Measurements from ENCODE around the gene USP35. TPM values are rescaled to one million over a fixed set of nuclear protein-coding genes. Genes with fewer than 3 reads are reported as not detected.

USP35 gene
- total and polyA plus RNA-seq, 12 donors: 13.6 to 75.9 (median 32.1) TPM

- Histone ChIP-seq H3K4me3 (no peak overlapping the region), H3K36me3 (replicated peaks in 1 of 2) (no peaks in the 10 kb centered on the region), H3K27ac (no peak overlapping the region), H3K9me3 (replicated peaks in 1 of 3) (no peaks in the 10 kb centered on the region), H3K4me1 (replicated peaks in 1 of 2) (peaks cover 11 to 25% of the 10 kb centered on the region in 2 donors), H3K27me3 (no peaks in the 10 kb centered on the region)
- TF ChIP-seq POLR2A (IDR thresholded peaks at IDR 0.05) (no peak), CTCF (IDR thresholded peaks at IDR 0.05) (no peak)
- 77 to 89% (median 85%) methylated on average over 2 of the region's 2 CpGs for WGBS, 4 donors
- intact Hi-C loops (cut with DNase I): no loop called here
- DNase-seq: no peak
Measured at GRCh38 chr11:78181185-78181584, 7.5 kb upstream of the USP35 start.

- Histone ChIP-seq H3K27ac (peak overlapping the region; percentile 87 to 97 (median 91)), H3K4me1 (replicated peaks in 1 of 2) (peaks cover 36 to 63% of the 10 kb centered on the region in 2 donors), H3K9me3 (replicated peaks in 1 of 3) (no peaks in the 10 kb centered on the region), H3K4me3 (peak overlapping the region; percentile 73 to 97 (median 90)), H3K36me3 (replicated peaks in 1 of 2) (no peaks in the 10 kb centered on the region), H3K27me3 (no peaks in the 10 kb centered on the region)
- peak in 1 of 7 donors; percentile 52 for DNase-seq
- intact Hi-C loops (cut with DNase I): loop anchor here in 1 of 2 donors (2.0 kb wide), 1 partner anchor 229 kb away; the partner anchor contains the start of gene GAB2
- 10 to 15% (median 11%) methylated on average over 28 to 31 of the region's 31 CpGs for WGBS, 4 donors
- TF ChIP-seq CTCF (IDR thresholded peaks at IDR 0.05) (no peak), POLR2A (IDR thresholded peaks at IDR 0.05) (peak; percentile 11 to 58)
Measured at GRCh38 chr11:78187366-78188285, 1.1 kb upstream of the USP35 start.

GRCh38 chr11:78189174-78189724, 530 bp downstream of the USP35 start:
- TF ChIP-seq POLR2A (IDR thresholded peaks at IDR 0.05) (no peak), CTCF (IDR thresholded peaks at IDR 0.05) (no peak)
- intact Hi-C loops (cut with DNase I): loop anchor here in 1 of 2 donors (2.0 kb wide), 1 partner anchor 228 kb away; the partner anchor contains the start of gene GAB2
- Histone ChIP-seq H3K27ac (peak overlapping the region in 4 of 5 donors; percentile 87 to 97 (median 92)), H3K4me3 (peak overlapping the region; percentile 29 to 93 (median 80)), H3K4me1 (replicated peaks in 1 of 2) (peaks cover 36 to 68% of the 10 kb centered on the region in 2 donors), H3K36me3 (replicated peaks in 1 of 2) (no peaks in the 10 kb centered on the region), H3K9me3 (replicated peaks in 1 of 3) (no peaks in the 10 kb centered on the region), H3K27me3 (no peaks in the 10 kb centered on the region)
- WGBS, 4 donors: 12 to 23% (median 14%) methylated on average over 7 to 18 of the region's 18 CpGs
- peak in 2 of 7 donors; percentile 21 to 40 for DNase-seq

- peaks cover 36 to 71% of the 10 kb centered on the region in 2 donors for H3K4me1 ChIP-seq (replicated peaks in 1 of 2)
- TF ChIP-seq CTCF (IDR thresholded peaks at IDR 0.05) (no peak), POLR2A (IDR thresholded peaks at IDR 0.05) (no peak)
- H3K27ac ChIP-seq: peak overlapping the region in 3 of 5 donors; percentile 87 to 97 (median 97)
- H3K27me3 ChIP-seq: no peaks in the 10 kb centered on the region
- 21 to 45% (median 34%) methylated on average over 3 of the region's 3 CpGs for WGBS, 4 donors
- intact Hi-C loops (cut with DNase I): loop anchor here in 1 of 2 donors (2.0 to 10.0 kb wide), 2 partner anchors 115 to 227 kb away; partner anchors contain the start of genes GAB2 and NDUFC2
- DNase-seq: peak in 1 of 7 donors; percentile 31
- H3K4me3 ChIP-seq: peak overlapping the region in 2 of 4 donors; percentile 73 to 87
- H3K9me3 ChIP-seq (replicated peaks in 1 of 3): no peaks in the 10 kb centered on the region
- no peaks in the 10 kb centered on the region for H3K36me3 ChIP-seq (replicated peaks in 1 of 2)
Measured at GRCh38 chr11:78189851-78190250, 1.1 kb downstream of the USP35 start.

Measured in adrenal gland (tissue), 12 donors.